RPMI8226 (cell line): ENCODE data around the gene SH3GLB1.

Experiments used
- DNase-seq: peaks from one replicate; pipeline ENCODE4 v3.0.0-alpha.2; 2015

Gene SH3GLB1

DNA sequence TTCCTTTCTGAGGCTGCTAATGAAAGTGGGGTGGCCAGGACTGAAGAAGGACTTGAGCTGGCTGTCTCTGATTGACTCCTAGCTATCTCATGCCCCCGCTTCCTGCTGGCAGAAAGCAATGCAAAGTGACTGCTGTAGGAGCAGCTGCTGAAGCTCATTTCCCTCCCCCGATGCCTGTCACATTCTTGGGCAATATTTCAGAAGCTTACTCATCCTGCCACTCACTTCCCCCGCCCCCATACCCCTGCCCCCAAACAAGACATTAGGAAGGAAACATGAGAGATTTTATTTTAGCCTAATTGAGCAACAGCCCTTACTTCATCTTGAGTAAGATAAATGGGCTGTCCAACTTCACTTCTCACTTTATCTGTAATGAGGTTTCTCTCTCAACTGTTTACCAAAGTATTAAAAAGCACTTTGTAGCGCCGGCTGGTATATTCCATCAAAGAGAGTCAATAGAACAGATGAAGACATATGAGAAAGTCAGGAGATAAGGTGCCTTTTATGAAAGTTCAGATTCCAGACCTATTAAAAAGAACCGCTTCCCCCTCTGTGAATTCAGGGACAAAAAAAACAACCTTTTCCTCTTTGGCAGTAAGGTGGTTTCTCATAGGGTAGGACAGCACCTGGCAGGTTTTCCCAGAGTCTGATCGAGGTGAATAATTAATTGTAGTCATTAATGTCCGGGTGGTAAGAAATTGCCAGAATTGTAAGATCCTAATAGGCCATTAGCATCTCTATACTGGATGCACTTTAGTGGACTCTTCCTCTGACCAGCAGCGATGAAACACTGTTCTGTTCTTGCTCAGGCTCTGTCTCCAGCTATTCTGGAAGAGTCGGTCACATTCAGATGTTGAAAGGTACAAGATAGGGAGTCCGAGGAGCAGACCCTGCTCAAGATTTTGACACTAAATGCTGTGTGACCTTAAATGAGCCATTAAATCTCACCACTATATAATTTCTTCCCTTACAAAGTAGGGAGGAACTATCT is 70.2 kb downstream of the SH3GLB1 start:
- DNase-seq, result peak; percentile 36

DNA sequence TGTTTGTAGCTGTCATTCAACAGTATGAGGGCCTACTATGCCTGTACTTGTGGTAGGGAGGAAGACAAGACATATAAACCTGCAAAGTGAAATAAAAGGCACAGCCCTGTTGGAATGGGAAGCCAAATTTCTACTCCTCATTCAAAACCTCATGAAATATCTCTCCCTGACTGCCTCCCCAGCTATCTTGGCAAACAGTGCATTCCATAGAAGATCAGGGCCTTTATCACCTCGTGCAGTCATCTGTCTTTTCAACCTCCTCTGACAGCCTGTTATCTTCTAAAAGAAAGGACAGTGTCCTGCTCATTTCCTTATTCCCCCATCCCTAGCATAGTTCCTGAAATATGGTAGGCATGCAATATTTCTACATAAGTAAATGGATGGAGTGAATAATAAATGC is 71.0 kb downstream of the SH3GLB1 start:
- DNase-seq, result no peak

DNA sequence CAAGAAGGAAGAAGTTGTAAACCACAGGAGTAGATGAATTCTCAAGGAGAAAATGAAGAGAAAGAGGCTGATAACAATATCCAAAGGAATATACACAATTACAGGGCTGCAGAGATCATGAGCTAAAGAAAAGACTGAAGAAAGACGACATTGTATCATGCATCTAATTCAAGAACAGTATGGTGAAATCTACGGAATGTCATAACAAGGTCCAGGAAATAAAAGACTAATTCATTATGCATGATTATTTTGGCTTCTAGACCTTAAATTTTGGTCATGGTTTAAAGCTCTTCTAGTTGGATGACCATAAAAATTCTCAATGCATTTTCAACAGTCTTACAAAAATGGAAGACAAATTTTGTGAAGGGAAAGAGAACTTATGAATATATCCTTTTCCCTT is 71.7 kb downstream of the SH3GLB1 start:
- no peak for DNase-seq

DNA sequence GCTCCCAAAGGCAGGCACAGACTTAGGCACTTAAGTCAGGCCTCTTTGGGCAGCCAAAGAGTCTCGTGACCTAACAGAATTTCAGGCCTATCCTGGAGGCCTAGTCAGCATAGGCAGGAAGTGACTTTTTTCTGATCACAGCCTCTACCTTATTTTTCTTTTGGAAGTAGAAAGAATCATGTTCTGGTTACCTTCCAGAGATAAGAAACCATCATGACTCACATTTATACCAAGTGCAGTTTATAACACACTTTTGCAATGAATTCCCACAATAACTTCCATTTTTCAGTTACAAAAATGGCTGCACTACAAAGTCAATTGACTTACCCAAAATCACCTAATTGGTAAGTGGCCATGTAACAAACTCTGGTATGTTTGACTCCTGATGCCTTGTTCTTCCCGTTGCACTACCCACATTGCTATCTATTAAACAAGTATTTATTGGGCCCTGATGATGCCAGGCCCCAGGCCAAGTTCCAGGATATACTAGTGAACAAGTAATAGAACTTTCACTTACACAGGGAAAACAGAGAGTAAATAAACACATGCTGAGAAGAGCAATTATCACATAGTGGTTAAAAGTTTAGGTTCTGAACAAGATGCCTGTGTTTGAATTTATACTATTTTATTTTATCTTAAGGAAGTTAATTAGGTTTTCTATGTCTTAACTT is 74.3 kb downstream of the SH3GLB1 start:
- no peak for DNase-seq

DNA sequence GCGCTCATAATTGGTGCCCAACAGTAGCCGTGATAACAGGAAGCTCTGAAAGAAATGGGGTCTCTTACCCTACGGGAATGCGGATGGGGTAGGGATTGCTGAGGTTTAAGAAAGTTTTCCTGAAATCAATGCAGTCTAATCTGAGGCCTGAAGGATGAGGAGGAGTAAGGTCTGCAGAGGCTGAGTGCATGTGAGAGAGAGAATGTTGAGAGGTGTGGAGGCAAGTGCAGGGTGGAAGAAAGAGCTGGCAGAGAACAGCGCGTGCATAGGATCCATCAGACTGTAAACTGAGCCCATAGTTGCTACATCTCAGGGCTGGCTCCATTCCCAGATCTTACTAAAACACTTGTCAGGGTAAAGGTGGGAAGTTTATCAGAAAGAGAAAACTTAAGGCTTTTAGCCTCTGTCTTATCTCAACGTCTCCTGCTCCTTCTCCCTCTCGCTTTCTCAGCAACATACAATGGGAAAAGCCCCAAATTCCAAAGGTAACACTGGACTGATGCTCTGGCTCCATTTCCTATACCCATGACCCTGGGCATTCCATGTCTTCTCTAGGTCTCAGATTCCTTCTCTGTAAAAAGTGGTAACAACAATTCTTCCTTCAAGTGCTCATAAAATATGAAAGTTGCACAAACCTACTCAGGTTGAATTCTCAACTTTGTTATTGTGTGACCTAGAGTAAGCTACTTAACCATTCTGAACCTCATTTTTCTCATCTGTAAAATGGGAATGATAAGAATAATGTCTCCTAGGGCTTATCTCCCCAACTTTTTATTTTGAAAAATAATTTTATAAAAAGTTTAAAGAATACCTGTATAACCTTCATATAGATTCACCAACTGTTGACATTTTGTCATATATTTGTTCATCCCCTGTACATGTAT is 75.2 kb downstream of the SH3GLB1 start:
- DNase-seq, result no peak

DNA sequence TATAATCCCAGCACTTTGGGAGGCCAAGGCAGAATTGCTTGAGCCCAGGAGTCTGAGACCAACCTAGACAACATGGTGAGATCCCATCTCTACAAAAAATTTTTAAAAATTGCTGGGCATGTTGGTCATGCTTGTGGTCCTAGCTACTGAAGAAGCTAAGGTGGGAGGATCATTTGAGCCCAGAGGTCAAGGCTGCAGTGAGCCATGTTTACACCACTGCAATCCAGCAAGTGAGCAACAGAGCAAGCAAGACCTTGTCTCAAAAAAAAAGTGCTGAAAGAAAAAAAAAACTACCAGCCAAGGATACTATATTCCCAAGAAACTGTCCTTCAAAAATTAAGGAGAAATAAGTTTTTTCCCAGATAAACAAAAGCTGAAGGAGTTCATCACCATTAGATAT is 78.1 kb downstream of the SH3GLB1 start:
- DNase-seq, result no peak

DNA sequence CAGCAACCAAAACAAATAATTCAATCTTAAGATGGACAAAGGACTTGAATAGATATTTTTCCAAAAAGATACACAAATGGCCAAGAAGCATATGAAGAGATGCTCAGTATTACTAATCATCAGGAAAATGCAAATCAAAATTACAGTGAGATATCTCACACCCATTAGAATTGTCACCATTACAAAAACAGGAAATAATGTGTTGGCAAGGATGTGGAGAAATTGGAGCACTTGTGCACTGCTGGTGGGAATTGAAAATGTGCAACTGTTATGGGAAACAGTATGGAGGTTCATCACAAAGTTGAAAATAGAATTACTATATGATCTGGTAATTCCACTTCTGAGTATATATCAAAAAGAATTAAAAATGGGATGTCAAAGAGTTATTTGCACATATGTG is 83.2 kb downstream of the SH3GLB1 start:
- no peak for DNase-seq

DNA sequence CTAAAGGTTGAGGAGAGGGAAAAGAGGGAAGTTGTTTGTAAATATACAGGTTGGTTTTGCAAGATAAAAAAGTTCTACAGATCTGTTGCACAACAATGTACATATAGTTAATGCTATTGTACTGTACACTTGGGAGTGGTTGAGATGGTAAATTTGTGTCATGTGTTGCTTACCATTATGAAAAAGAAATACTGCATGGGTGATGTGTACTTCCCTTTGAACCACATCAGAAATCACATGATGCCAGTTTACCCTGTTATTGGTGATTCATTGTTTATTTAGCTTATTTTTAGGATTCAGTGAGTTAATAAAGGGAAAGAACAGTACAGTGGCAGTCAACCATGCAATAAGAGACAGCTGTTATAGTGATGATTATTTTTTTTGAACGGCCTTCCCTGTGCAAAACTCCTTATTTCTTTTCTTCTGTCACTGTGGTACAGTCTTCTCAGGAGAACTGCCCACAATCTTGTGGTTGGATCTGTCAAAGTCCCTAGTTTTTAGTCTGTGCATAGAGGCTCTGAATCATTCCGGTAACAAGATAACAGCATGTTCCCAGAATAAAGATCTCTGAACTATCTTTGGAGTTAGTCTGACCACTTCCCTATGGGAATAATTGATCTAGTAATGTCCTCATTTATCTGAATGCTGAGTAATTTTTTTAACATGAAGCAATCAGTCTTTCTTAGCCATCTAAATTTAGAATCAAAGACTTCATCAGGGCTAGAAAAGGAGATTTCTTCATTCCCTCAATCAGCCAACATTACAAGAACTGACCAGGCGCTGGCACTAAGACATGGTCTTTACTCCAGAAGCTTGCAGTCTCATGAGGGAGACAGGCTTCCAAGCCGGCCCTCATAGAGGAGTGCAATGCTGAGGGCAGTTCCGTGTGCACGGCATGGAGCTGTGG is 84.2 kb downstream of the SH3GLB1 start:
- no peak for DNase-seq

DNA sequence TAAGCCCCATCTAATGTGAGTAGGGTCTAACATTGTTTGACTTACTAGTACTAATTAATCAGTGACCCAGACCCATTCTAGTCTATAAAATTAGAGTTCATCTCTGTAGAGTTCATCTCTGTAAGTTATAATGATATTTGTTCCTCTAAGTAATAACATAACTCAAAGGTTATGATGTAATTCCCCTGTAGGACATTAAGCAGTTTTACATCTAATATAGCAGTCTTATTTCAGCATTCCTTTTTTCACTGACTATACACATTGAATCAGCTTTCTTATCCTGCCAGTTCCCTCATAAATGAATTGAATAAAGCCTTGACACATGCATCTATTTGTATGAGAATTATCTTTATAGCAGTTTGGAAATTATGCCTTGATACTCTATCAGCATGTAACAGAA is 90.9 kb downstream of the SH3GLB1 start:
- no peak for DNase-seq
